SK-N-SH (cell line): Measurements from ENCODE around the gene FAM241A. TPM values are rescaled to one million over a fixed set of nuclear protein-coding genes. Genes with fewer than 3 reads are reported as not detected.

Experiments used
- CTCF ChIA-PET: fragments of 300-600, 350-600 bp; formaldehyde crosslinking; extraction: SDS; loops from one replicate; lab custom pipeline; 2021; lab: Yijun Ruan, JAX
- POLR2A ChIA-PET: fragments of 350-600 bp; sonication (Branson Sonifier 250); formaldehyde crosslinking; extraction: SDS; loops from one replicate; lab custom pipeline; 2020; ENCODE audit warnings: antibody characterized with exemption, inconsistent platforms; lab: Yijun Ruan, JAX
- DNase-seq: peaks from one replicate; pipeline ENCODE4 v3.0.0; 2012
- H2AFZ ChIP-seq: fragments of 200-600 bp; sonication (generic); 2 replicates; pipeline ENCODE4 v1.8.1; 2016; ENCODE audit warnings: antibody characterized with exemption, mild to moderate bottlenecking, low read depth
- H3F3A ChIP-seq: fragments of 200-600 bp; sonication (generic); replicated peaks from 2 replicates; pipeline ENCODE3; 2016; ENCODE audit warnings: antibody characterized with exemption, mild to moderate bottlenecking; ENCODE audit not compliant: insufficient read depth
- H3K27ac ChIP-seq, 2 experiments: fragments of 200-500 bp in 1 of 2; fragments of 200-600 bp in 1 of 2; sonication (Bioruptor generic) in 1 of 2; sonication (generic), shearing (Covaris generic) in 1 of 2; 2 replicates each; pipeline versions ENCODE4 v1.5.1 to v1.6.1; 2014 to 2016; ENCODE audit warnings: low read depth in 2 of 2, inconsistent platforms in 1 of 2, low read length in 1 of 2, mild to moderate bottlenecking in 1 of 2, mixed read lengths in 1 of 2
- H3K27me3 ChIP-seq: fragments of 200-600 bp; sonication (generic), shearing (Covaris generic); 2 replicates; pipeline ENCODE4 v1.6.1; 2016; ENCODE audit warnings: mixed run types; ENCODE audit not compliant: insufficient read depth
- H3K36me3 ChIP-seq, 2 experiments: fragments of 200-500 bp in 1 of 2; fragments of 200-600 bp in 1 of 2; sonication (Bioruptor generic) in 1 of 2; sonication (generic) in 1 of 2; replicated peaks in 1 of 2; 2 replicates each; pipeline versions ENCODE3 to v1.5.1; 2014 to 2016; ENCODE audit warnings: low read length in 1 of 2, mild to moderate bottlenecking in 1 of 2; ENCODE audit not compliant: insufficient read depth in 2 of 2, control insufficient read depth in 1 of 2
- H3K4me1 ChIP-seq, 2 experiments: fragments of 200-500 bp in 1 of 2; fragments of 200-600 bp in 1 of 2; sonication (Bioruptor generic) in 1 of 2; sonication (generic), shearing (Covaris generic) in 1 of 2; 2 replicates each; pipeline versions ENCODE4 v1.5.1 to v1.6.1; 2014 to 2016; ENCODE audit warnings: low read depth in 1 of 2, low read length in 1 of 2, mixed run types in 1 of 2; ENCODE audit not compliant: insufficient read depth in 2 of 2, control insufficient read depth in 1 of 2
- H3K4me2 ChIP-seq: fragments of 200-600 bp; sonication (generic), shearing (Covaris generic); 2 replicates; pipeline ENCODE4 v1.6.1; 2017; ENCODE audit warnings: mixed run types
- H3K4me3 ChIP-seq, 2 experiments: fragments of 200-500 bp in 1 of 2; fragments of 200-600 bp in 1 of 2; sonication (Bioruptor generic) in 1 of 2; sonication (generic), shearing (Covaris generic) in 1 of 2; 2 replicates each; pipeline versions ENCODE4 v1.5.1 to v1.8.1; 2014 to 2016; ENCODE audit warnings: low read depth in 2 of 2, inconsistent platforms in 1 of 2, low read length in 1 of 2, mild to moderate bottlenecking in 1 of 2, mixed read lengths in 1 of 2, moderate library complexity in 1 of 2
- H3K79me2 ChIP-seq: fragments of 200-600 bp; sonication (generic); 2 replicates; pipeline ENCODE4 v1.8.1; 2017; ENCODE audit warnings: mild to moderate bottlenecking; ENCODE audit not compliant: insufficient read depth
- H3K9ac ChIP-seq: fragments of 200-600 bp; sonication (generic); 2 replicates; pipeline ENCODE4 v1.6.1; 2017; ENCODE audit warnings: mixed run types
- H3K9me2 ChIP-seq: fragments of 200-600 bp; sonication (generic); 2 replicates; pipeline ENCODE4 v1.6.1; 2017; ENCODE audit warnings: mixed run types
- H3K9me3 ChIP-seq: fragments of 200-600 bp; sonication (generic); 2 replicates; pipeline ENCODE4 v1.6.1; 2017; ENCODE audit warnings: mixed run types, mild to moderate bottlenecking, moderate library complexity
- H4K20me1 ChIP-seq: fragments of 200-600 bp; sonication (generic); 2 replicates; pipeline ENCODE4 v1.6.1; 2017; ENCODE audit warnings: mild to moderate bottlenecking, mixed run types; ENCODE audit not compliant: insufficient read depth
- CTCF ChIP-seq: fragments of 200-600 bp; sonication (generic); IDR thresholded peaks from 2 replicates; pipeline ENCODE4 v1.6.1; 2017; ENCODE audit warnings: antibody characterized with exemption, mild to moderate bottlenecking, moderate library complexity
- EP300 ChIP-seq, 2 experiments: IDR thresholded peaks; 2 replicates each; pipeline versions ENCODE4 v1.4.0 to v1.6.1; 2012; ENCODE audit warnings: borderline replicate concordance in 1 of 2, low read depth in 1 of 2, low read length in 1 of 2
- FOXM1 ChIP-seq: IDR thresholded peaks from 2 replicates; pipeline ENCODE4 v1.4.0; 2012; ENCODE audit warnings: low read depth, mild to moderate bottlenecking
- GABPA ChIP-seq: IDR thresholded peaks from 2 replicates; pipeline ENCODE4 v1.4.0; 2012; ENCODE audit warnings: low read depth, mild to moderate bottlenecking
- IRF3 ChIP-seq: fragments of 150-350 bp; IDR thresholded peaks from 2 replicates; pipeline ENCODE4 v1.6.1; 2016; ENCODE audit warnings: mild to moderate bottlenecking, low read depth, low read length
- RCOR1 ChIP-seq: fragments of 150-350 bp; IDR thresholded peaks from 2 replicates; pipeline ENCODE4 v1.6.1; 2017; ENCODE audit warnings: antibody characterized with exemption, low read length
- RFX5 ChIP-seq: IDR thresholded peaks from 2 replicates; pipeline ENCODE4 v1.6.1; 2012; ENCODE audit warnings: mild to moderate bottlenecking, improper control_type of control experiment, low read length
- SMC3 ChIP-seq: IDR thresholded peaks from 2 replicates; pipeline ENCODE4 v1.6.1; 2012; ENCODE audit warnings: low read depth, low read length, improper control_type of control experiment
- TCF12 ChIP-seq: IDR thresholded peaks from 2 replicates; pipeline ENCODE4 v1.4.0; 2012
- USF1 ChIP-seq: IDR thresholded peaks from 2 replicates; pipeline ENCODE4 v1.4.0; 2012; ENCODE audit warnings: low read depth, borderline replicate concordance
- YY1 ChIP-seq: IDR thresholded peaks from 2 replicates; pipeline ENCODE4 v1.4.0; 2012; ENCODE audit warnings: low read depth, mild to moderate bottlenecking
- ZBTB33 ChIP-seq: IDR thresholded peaks from 2 replicates; pipeline ENCODE4 v1.4.0; 2012; ENCODE audit warnings: low read depth, borderline replicate concordance
- WGBS: methylation state at CpG from one replicate; pipeline ENCODE4 v1.1.6; 2017; ENCODE audit warnings: low lambda C conversion rate; 5-methylcytosine and 5-hydroxymethylcytosine counted together
- polyA plus RNA-seq, 3 experiments: library from polyadenylated mRNA; depleted of rRNA; stranded (reverse); fragments of >200 nt; gene quantifications; 2 replicates each; pipeline ENCODE4 v1.2.3, GENCODE V29; 2012

Gene FAM241A
- polyA plus RNA-seq, 1 of the 3 experiments (the other 2 are of a cell fraction) = 0.44 TPM

- Histone ChIP-seq H3K27me3 (no peaks in the 10 kb centered on the region), H4K20me1 (no peaks in the 10 kb centered on the region), H3K9ac (no peak overlapping the region), H3K36me3 (no peaks in the 10 kb centered on the region), H3K4me3 (no peak overlapping the region), H3K79me2 (no peaks in the 10 kb centered on the region), H3K27ac (no peak overlapping the region), H2AFZ (no peak overlapping the region), H3K9me3 (no peaks in the 10 kb centered on the region), H3K4me2 (no peak overlapping the region), H3F3A (peaks cover 6% of the 10 kb centered on the region), H3K9me2 (no peaks in the 10 kb centered on the region), H3K4me1 (no peaks in the 10 kb centered on the region)
- POLR2A ChIA-PET = interaction anchor here (0.9 kb wide), 1 partner anchor 9 kb away, joined by 3 read pairs; the partner anchor contains the start of gene AP1AR
- CTCF ChIA-PET = interaction anchor here (1.8 to 2.8 kb wide), 2 partner anchors 8 to 12 kb away, joined by 7 to 15 read pairs; no protein-coding TSS in a partner anchor
- no peak for DNase-seq
- WGBS = 74% methylated on average over 10 of the region's 43 CpGs
- TF ChIP-seq SMC3 (no peak), USF1 (no peak), YY1 (no peak), RCOR1 (no peak), IRF3 (no peak), GABPA (no peak), RFX5 (no peak), CTCF (no peak), ZBTB33 (no peak), FOXM1 (no peak), TCF12 (no peak), EP300 (IDR thresholded peaks at IDR 0.05; ENCODE audit: borderline replicate concordance in 1 of 2, low read depth in 1 of 2, low read length in 1 of 2) (no peak)
These were observed 77.1 kb downstream of the FAM241A start for GRCh38 chr4:112222219-112222955.
